HG02943 (cell line): ENCODE data around the gene DYNLRB2.

Experiments
- ATAC-seq: cut with Tn5 transposase; IDR thresholded peaks from one replicate; pipeline ENCODE4 v1.9.1; 2021; ENCODE audit warnings: mild to moderate bottlenecking, low read depth, moderate library complexity; ENCODE audit not compliant: unreplicated experiment

The DYNLRB2 gene

DNA sequence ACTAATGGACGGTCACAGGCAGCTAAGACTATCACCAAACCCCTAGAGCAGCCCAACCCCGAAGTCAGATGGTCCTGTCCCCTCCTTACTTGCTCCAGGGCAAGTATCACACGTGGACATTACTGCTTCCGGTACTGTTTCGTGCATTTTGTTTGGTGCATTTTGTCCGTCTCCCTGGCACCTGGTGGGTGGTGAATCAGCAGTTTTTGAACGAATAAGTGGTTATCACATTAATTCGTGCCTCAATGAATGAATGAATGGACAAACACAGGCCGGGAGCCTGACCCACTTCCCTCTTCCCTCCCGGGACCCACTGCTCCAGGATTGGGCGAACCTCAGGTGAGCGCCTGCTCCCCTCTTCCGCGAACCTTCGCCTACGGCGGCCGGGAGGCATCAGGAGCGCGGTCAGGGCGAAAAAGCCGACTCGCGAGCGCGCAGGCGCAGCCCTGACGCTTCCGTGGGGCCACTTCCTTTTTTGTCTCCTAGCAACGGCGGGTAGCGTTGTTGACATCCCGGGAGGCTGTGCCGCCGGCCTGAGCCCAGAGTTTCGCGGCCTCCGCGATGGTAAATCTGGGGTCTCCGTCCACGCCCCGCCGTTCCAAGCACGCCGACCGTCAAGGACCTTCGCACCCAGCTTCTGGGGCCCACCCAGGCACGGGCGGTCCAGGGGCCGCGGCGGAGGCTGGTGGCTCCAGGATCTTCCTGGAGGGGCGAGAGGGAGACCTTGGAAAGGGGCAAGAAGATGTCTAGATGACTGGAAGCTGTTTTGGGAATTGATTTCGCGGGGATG is at the start of gene DYNLRB2:
Gene DYNLRB2 (plus strand): TSS at position 478 of the 790 bp plus-strand sequence. CDS start 84 bp downstream, at position 562.
- ATAC-seq, result peak; percentile 97

DNA sequence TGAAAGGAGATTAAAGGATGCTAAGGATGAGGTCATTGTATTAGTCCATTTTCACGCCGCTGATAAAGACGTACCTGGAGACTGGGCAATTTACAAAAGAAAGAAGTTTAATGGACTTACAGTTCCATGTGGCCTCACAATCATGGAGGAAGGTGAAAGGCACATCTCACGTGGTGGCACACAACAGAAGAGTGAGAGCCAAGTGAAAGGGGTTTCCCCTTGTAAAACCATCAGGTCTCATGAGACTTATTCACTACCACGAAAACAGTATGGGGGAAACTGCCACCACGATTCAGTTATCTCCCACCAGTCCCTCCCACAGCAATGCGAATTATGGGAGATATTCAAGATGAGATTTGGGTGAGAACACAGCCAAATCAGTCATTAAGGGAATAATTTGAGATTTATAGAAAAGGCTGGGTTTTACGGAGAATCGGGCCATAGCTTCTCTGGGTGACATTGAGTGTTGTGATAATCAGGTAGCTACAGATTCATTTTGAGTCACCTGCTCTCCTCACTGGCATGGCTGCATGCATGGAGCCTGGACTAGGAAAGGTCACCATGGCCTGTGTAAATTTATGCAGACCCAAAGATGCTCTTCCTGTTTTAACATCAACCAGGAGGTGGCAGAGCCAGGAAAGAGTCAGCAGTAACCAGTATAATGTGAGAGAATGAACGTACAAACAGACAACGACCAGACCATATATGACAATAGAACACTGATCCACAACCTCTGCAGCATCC is 40.5 kb upstream of the DYNLRB2 start:
- no peak for ATAC-seq

DNA sequence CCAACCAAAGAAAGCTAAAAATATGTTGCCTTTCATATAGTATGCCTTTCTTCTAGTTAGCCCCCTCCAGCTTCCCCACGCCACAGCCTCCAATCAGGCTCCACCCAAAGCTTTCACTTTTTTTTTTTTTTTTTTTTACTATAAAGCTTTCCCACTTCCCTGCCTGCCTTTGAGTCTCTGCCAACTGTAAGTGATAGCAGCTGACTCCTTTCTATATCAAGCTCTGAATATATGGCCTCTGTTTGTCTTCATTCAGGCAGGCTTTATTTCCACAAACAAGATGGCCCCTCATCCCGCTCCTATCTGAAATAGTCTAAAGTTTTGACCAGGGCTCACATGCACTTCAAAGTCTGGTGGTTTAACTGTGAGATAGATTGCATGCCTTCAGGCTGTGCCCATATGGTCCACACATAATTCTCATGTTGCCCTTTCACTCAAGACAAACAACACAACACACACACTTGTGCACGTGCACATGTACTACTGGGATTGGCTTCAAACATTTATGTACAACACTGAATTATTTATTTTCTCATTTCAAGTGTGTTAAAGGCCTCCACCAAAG is 39.8 kb upstream of the DYNLRB2 start:
- ATAC-seq, result no peak

DNA sequence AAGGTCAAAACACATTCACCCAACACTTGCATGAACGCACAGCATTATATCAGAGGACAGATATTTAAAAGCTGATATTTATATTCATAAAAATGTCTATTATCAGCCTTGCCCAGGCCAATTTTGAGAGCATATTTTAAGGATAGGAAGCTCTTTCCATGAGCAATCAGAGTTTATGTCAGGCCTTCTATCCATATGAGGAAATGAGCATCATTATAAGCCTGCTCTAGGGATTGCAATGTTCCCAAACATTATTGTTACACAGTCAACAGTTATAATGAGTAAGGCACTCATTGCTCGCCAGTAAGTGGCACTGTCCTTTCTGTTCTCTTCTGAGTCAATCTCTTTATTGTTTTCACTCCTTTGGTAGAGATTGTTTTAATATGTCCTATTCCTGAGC is 37.7 kb upstream of the DYNLRB2 start:
- ATAC-seq, result no peak

DNA sequence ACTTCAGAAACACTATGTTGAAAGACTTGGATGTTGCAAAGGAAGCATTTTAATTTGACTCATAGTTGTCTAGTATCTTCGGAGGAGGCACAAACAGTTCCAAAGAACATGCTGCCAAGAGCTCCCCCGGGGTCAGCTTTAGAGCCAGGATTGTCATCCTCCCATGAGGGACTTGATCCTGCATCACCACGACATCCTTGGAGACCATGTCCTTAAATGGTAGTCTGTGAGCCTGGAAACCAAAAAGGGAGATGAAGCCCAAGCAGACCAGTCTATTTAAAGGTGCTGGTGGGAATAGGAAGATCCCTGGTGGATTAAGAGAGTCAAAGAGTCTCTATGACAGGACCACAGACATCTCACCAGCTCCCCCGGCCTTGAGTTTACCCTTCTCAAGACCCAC is 33.3 kb upstream of the DYNLRB2 start:
- no peak for ATAC-seq

DNA sequence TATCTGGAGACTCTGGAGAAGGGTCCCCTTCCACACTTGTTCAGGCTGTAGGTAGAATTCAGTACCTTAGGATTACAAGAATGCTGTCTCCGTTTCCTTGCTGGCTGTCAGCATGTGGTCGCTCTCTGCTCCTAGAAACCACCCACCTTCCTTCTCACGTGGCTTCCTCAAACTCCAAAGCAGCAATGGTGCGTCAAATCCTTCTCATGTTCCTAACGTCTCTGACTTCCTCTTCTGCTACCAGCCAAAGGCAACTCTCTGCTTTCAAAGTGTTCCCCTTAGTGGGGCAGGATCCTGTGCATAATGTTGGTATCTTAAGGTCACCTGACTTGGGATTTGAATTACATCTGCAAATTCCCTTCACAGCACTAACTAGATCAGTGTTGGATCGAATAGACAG is 30.9 kb upstream of the DYNLRB2 start:
- ATAC-seq, result no peak

DNA sequence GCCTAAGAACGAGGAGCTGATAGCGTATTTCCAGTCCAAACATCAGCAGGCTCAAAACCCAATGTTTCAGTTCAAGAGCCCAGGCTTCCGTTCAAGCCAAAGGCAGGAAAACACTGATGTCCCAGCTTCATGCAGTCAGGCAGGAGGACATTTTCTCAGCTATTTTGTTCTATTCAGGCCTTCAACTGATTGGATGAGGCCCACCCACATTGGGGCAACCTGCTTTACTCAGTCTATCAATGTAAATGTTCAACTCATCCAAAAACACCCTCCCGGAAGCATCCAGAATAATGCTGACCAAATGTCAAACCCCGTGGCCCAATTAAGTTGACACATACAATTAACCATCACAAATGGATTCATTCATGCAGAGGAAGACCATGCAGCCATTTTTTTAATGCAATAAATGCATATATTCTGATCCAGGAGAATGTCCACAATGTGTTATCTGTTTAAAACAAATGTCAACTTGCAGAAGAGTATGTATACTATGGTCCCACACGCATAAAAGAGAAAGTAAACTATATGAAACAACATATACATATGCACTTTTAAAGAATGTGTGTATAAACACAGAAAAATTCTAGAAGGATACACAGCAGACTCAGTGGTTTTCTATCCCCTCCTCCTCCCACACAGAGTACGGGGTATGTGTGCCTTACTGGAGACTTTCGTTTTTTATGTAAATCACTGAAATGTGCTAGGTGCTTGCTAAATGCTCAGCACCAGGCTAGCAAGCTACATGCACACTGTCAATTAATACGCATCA is 28.8 kb upstream of the DYNLRB2 start:
- ATAC-seq, result no peak

DNA sequence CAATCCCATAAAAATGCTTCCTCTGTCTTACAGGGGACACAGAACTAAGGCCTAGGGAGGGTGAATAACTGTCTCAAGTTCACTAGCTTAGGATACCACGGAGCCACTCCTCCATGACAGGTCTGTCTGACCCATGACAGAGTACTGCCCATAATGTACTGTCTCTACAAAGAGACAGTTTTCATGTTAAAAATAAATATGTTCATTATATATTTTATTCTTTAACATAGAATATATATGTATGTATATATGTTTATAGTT is 28.3 kb upstream of the DYNLRB2 start:
- ATAC-seq, result no peak

DNA sequence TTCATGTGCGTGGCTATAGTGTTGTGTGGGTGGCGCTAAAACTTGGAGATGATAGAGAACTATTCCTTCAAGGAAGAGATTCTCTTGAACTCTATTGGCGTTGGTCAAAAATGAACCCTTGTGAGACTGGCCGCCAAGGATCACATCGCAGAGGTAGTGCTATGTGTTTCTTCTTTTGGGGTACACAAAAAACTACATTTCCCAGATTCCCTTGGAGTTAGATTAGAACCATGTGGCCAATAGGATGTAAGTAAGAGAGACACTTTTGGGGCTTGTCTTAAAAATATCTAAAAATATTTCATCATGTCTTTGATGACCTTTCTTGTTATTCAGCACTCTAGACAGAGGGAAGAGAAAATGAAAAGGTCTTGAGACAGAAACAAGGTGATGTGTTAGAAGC is 25.4 kb upstream of the DYNLRB2 start:
- ATAC-seq, result no peak

DNA sequence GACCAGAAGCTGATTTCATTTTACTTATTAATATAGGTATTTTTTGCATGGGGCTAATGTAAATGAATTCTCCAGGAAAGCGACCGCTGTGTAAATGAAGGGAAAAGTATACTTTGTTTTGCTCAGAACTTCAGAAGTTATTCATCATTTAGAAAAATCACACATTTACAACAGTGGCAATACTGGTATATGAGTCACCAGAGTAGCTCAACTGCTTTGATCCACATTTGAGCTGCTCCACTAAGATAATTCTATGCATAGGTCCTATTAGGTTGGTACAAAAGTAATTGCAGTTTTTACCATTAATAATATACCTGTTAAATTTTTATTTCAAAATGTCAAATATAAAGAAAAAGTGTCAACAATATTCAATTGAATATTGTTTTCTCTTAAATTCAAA is 22.9 kb upstream of the DYNLRB2 start:
- no peak for ATAC-seq

DNA sequence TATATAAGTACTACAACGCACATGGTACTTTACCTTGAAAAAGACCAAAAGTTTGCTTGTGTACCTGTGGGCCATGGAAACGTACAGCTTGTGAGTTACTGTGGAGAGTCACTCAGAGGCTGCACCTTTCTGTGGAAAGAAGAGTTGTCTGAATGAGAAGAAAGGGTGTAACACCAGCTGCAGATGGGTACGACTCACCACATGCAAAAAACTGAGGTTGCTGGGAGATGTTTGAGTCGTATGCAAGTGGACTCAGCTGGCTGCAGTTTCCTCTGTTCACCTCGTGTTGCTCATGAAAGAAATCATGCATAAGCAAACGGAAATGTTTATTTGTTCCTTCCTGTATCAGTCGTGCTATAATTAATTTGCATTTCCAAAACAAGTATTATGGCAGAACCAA is 22.4 kb upstream of the DYNLRB2 start:
- ATAC-seq, result no peak

DNA sequence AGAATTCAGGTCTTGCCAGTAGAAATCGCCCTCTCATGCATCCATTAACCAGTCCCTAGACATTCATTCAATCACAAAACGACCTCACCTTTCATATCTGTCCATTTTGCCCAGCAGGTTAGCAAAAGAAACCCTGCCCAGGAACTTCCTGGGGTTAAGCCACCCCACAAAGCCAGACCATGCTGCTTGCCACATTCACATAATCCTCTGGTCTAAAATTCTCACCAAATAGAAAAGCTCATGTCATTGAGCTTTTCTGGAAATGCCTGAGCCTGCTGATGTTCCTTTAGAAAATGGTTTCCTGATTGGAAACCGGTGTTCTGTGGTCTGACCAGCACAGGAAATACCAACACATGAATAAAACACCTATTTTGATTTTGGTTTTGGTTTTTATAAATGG is 21.6 kb upstream of the DYNLRB2 start:
- no peak for ATAC-seq

DNA sequence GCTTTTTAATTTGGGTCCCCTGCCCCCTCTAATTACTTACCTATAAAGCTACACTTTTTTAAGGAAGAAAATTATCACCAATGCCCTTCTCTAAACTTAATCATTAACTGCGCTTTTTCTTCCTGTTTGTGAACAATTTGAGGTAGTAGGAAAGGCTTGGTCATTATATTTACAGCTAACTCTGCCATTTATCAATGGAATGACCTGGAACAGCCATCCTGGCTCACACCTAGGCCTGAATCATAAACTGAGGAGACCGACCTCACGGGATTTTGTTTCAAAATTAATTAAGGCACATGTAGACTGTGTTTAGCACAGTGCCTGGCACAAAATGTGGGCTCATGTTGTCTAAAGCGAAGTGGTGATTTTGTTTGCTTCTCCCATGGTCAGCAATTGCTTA is 15.4 kb upstream of the DYNLRB2 start:
- ATAC-seq, result no peak

DNA sequence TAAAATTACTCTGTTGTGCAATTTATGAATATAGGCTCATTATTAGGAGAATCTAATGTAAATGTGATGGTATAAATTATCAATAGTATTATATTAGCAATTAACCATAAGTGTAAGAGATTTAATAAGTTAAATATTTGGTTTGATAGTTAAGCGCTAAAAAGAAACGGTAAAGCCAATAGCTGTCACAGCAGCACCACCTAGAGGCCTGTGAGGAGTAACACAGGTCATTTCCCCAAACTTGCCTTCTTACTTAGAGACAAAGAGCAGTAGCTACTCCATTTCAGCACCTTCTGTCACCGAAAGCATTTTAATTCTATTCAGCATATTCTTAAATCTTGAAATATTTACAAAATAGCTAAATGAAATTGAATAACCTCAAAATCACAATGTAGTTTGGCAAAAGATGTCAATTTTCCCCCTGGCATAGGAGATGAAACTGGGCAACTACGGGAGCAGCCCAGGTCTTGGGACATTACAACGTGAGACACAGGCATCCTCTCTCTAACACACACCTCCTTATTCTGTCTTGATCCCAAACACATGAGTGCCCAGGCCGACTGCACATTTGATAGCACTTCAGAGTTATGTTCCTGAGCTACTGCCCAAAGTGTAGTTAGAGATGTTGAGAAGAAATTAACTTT is 14.3 kb upstream of the DYNLRB2 start:
- ATAC-seq, result no peak

DNA sequence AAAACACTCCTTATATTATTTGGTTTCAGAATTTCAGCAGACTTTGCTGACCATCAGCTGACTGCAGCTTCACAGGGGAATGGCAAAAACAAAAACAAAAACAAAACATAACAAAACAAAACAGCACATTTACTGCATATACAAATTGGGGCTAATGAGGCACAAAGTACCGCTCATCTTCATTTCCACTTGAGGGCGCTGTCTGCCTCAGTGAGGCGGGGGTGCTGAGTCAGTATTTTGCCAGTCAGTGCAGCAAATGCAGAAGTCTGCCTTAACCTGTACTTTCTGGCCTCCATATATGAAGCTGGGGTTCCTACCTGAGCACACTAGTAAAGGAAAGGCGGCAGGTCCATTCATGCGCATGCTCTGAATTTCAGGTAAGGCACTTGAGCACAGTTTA is 13.5 kb upstream of the DYNLRB2 start:
- no peak for ATAC-seq

DNA sequence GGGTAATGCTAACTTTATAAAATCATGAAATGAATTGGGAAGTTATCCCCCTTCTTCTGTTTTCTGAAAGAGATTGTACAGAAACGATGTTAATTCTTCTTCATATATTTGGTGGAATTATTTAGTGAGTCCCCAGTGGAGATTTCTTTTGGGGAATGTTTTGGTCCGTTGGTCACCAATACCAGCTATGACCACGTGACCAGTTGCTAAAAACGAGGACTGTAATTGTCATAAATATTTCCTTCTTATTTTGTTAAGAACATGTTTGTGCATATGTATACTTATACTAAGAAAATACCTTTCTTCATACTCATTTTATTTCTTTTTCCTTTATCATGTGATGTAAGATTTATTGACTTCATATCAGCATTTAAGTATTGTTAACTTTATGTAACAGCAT is 10.3 kb upstream of the DYNLRB2 start:
- ATAC-seq, result no peak

DNA sequence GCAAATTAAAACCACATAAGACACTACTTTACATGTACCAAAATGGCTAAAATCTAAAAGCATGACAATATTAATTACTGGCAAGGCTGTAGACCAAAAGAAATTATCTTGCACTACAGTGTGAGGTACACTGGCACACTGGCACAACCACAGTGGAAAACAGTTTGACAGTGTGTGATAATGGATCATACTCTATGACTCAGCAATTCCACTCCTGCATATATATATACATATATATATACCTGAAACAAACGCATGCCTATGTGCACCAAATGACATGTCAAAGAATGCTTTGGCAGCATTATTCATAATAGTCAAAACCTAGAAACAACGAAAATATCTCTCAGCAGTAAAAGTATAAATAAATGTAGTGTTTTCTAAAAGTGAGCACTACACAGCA is 4.6 kb upstream of the DYNLRB2 start:
- no peak for ATAC-seq

DNA sequence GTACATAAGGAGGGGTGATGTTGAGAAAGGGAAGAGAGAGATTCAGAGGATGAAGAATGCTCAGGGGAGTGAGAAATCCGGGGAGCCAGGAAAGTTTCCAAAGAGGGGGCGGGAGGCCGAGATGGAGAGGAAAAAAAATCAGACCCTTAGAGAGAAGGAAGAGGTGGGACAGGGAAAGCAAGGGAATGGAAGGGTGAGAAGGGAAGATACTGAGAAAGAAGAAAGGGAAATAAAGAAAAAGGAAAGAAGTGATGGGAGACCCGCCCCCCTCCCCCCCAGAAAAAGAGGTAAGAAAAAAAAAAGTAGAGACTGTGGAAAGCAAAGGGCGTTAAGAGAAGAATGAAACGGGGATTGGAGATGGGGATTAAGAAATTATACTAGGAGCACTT is 507 bp downstream of the DYNLRB2 start:
- no peak for ATAC-seq

DNA sequence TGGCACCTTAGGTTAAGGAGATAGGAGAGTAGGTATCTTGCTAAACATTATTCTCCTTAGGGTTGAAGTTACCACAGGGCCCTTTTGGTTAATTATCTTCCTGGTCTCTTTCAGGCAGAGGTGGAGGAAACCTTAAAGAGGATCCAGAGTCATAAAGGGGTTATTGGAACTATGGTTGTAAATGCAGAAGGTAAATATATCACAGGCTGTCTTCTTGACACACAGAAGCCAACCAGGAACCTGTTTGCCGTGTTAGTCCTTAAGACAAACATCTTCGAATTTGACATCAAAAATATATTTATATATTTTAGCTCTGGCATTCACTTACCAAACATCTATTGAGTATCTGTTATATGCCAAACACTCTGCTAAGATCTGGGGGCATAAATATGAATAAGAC is 2.4 kb downstream of the DYNLRB2 start:
- no peak for ATAC-seq

DNA sequence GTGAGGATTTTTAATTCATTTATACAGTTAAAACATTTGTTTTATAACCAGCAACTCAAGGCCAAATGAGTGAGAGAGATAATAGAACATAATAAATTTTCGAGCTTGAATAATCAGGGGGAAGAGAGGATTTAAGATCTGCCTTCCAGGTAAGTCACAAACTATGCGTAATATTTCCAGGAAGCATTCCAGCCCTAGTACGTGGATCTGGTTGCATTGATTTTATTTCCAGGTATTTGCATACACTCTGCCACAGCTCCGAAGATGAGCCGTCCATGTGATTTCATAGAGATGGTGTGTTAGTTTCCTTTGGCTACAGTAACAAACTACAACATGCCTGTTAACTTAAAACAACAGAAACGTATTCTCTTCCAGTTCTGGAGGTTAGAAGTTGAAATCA is 3.5 kb downstream of the DYNLRB2 start:
- no peak for ATAC-seq

DNA sequence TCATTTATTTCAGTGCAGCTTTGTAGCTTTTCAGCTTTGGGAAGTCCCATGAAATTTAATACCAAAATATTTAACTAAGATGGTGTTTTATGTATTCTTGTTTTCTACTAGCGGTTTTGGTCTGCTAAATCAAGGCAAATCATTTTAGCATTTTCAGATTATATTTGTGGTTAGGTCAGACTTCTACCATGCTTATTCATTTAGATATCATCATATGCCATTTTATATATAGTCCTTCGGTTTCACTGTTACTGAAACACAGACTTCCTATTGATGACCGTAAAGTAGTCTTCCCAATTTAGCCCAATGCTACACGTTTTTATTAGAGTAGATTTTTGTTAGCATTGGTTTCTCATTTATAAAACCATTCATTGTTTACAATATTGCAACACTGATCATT is 5.5 kb downstream of the DYNLRB2 start:
- no peak for ATAC-seq
